ENCODE data around the gene DNAJC12.

DNAJC12 gene

DNA sequence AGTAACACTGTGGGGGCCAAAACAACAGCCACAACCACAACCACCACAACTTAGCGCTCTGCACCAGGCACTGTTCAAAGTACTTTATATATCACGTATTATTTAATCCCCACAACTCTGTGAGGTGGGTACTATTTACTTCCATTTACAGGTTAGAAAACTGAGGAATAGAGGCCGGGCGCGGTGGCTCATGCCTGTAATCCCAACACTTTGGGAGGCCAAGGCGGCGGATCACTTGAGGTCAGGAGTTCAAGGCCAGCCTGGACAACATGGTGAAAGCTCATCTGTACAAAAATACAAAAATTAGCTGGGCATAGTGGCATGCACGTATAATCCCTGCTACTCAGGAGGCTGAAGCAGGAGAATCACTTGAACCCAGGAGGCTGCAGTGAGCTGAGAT, 3.6 kb downstream of the DNAJC12 start:
- no peaks in the 10 kb centered on the region for H3K4me1 ChIP-seq (ENCODE audit: low read length)
- no peaks in the 10 kb centered on the region for H3K79me2 ChIP-seq (ENCODE audit: low read length)

DNA sequence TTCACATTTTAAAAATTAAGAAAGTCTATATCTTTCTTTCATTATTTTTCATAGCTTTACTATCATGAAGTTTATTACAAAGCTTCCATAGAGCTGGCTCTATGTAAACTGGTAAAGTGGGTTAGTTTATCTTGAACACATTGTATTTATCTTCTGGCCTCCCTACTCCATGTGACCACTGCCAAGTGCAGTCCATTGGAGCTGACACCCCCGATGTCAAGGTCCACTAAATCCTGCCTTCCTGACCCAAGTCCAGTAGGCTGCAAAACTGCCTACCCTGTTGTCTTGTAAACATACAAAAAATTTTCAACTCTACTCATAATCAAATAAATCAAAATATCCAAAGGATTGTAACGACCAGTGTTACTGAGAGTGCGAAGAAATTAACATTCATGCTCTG, 10.2 kb downstream of the DNAJC12 start:
- no peaks in the 10 kb centered on the region for H3K79me2 ChIP-seq (ENCODE audit: low read length)
- H3K36me3 ChIP-seq (replicated peaks; ENCODE audit: low read depth, low read length) = no peaks in the 10 kb centered on the region
- no peaks in the 10 kb centered on the region for H3K4me1 ChIP-seq (ENCODE audit: low read length)
- no peaks in the 10 kb centered on the region for H3K9me3 ChIP-seq (ENCODE audit: insufficient read depth, low read length)
- no peak for TF ChIP-seq EZH2phosphoT487 (IDR thresholded peaks at IDR 0.05; ENCODE audit: low read depth)
- TF ChIP-seq, protein P1, sequence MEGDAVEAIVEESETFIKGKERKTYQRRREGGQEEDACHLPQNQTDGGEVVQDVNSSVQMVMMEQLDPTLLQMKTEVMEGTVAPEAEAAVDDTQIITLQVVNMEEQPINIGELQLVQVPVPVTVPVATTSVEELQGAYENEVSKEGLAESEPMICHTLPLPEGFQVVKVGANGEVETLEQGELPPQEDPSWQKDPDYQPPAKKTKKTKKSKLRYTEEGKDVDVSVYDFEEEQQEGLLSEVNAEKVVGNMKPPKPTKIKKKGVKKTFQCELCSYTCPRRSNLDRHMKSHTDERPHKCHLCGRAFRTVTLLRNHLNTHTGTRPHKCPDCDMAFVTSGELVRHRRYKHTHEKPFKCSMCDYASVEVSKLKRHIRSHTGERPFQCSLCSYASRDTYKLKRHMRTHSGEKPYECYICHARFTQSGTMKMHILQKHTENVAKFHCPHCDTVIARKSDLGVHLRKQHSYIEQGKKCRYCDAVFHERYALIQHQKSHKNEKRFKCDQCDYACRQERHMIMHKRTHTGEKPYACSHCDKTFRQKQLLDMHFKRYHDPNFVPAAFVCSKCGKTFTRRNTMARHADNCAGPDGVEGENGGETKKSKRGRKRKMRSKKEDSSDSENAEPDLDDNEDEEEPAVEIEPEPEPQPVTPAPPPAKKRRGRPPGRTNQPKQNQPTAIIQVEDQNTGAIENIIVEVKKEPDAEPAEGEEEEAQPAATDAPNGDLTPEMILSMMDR (IDR thresholded peaks at IDR 0.05; ENCODE audit: low read depth, low read length) = no peak
- no peak overlapping the region for H3K9ac ChIP-seq (ENCODE audit: low read length)
- no peak overlapping the region for H3K27ac ChIP-seq (ENCODE audit: low read length)
- H3K4me3 ChIP-seq (ENCODE audit: low read length) = no peak overlapping the region
- no peaks in the 10 kb centered on the region for H4K20me1 ChIP-seq (ENCODE audit: insufficient read depth, low read length)
- H3K27me3 ChIP-seq (ENCODE audit: low read depth, low read length) = no peaks in the 10 kb centered on the region
- no peak overlapping the region for H2AFZ ChIP-seq (ENCODE audit: low read depth, low read length)
- H3K4me2 ChIP-seq (ENCODE audit: low read length) = no peak overlapping the region

More for the DNA sequence above, 3.6 kb downstream of the DNAJC12 start:
- no peak overlapping the region for H2AFZ ChIP-seq (ENCODE audit: low read depth, low read length)
- H3K9me3 ChIP-seq (ENCODE audit: insufficient read depth, low read length) = no peaks in the 10 kb centered on the region
- H3K36me3 ChIP-seq (replicated peaks; ENCODE audit: low read depth, low read length) = no peaks in the 10 kb centered on the region
- no peaks in the 10 kb centered on the region for H4K20me1 ChIP-seq (ENCODE audit: insufficient read depth, low read length)
- H3K27me3 ChIP-seq (ENCODE audit: low read depth, low read length) = no peaks in the 10 kb centered on the region
- no peak overlapping the region for H3K9ac ChIP-seq (ENCODE audit: low read length)
- H3K4me2 ChIP-seq (ENCODE audit: low read length) = no peak overlapping the region
- H3K27ac ChIP-seq (ENCODE audit: low read length) = no peak overlapping the region
- TF ChIP-seq EZH2phosphoT487 (IDR thresholded peaks at IDR 0.05; ENCODE audit: low read depth) = no peak
- TF ChIP-seq, protein P1 (IDR thresholded peaks at IDR 0.05; ENCODE audit: low read depth, low read length) = no peak
- H3K4me3 ChIP-seq (ENCODE audit: low read length) = no peak overlapping the region

DNA sequence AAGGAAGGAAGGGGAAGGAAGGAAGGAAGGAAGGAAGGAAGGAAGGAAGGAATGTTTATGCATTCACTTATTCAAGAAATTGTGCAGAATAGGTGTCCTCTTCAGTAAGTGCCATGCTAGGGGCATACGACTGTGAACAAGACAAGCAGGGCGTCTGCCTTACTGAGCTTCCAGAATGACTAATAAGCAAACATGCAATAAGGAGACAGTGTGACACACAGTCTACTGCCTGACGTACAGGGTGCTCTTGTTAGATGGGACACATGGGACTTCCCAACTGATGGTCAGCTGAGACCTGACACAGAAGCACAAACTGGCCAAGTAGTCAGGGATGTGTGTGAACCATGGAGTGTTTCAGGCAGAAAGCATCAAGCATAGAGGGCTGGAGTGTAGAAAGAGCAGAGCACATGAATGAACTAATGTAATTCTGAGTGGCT, 18.2 kb downstream of the DNAJC12 start:
- Histone ChIP-seq H3K27ac (ENCODE audit: low read length) (no peak overlapping the region), H3K4me3 (ENCODE audit: low read length) (no peak overlapping the region), H3K79me2 (ENCODE audit: low read length) (no peaks in the 10 kb centered on the region), H3K9ac (ENCODE audit: low read length) (no peak overlapping the region), H3K9me3 (ENCODE audit: insufficient read depth, low read length) (no peaks in the 10 kb centered on the region), H4K20me1 (ENCODE audit: insufficient read depth, low read length) (no peaks in the 10 kb centered on the region), H3K4me2 (ENCODE audit: low read length) (no peak overlapping the region), H3K36me3 (replicated peaks; ENCODE audit: low read depth, low read length) (no peaks in the 10 kb centered on the region), H3K4me1 (ENCODE audit: low read length) (no peaks in the 10 kb centered on the region), H2AFZ (ENCODE audit: low read depth, low read length) (no peak overlapping the region), H3K27me3 (ENCODE audit: low read depth, low read length) (no peaks in the 10 kb centered on the region)
- TF ChIP-seq EZH2phosphoT487 (IDR thresholded peaks at IDR 0.05; ENCODE audit: low read depth) = no peak
- TF ChIP-seq, protein P1 (IDR thresholded peaks at IDR 0.05; ENCODE audit: low read depth, low read length) = no peak

DNA sequence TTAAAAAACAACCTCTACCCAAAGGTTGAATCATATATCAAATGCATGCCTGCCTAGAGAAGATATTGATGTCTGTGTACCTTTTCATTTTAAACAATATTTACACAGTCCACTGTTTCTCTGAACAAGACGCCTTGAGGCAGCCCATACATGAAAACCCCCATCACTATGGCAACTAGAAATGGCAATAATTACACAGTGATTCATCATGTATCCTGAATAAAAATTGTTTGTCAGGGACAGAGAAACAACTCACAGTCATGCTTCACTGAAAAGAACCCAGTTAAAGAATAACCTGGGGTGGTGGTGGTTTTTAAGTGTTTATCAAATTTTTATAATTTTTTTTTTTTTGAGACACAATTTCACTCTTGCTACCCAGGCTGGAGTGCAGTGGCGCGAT, 19.7 kb downstream of the DNAJC12 start:
- Histone ChIP-seq H3K79me2 (ENCODE audit: low read length) (no peaks in the 10 kb centered on the region), H3K27ac (ENCODE audit: low read length) (no peak overlapping the region), H3K9ac (ENCODE audit: low read length) (no peak overlapping the region), H3K4me1 (ENCODE audit: low read length) (no peaks in the 10 kb centered on the region), H3K36me3 (replicated peaks; ENCODE audit: low read depth, low read length) (no peaks in the 10 kb centered on the region), H2AFZ (ENCODE audit: low read depth, low read length) (no peak overlapping the region), H3K9me3 (ENCODE audit: insufficient read depth, low read length) (no peaks in the 10 kb centered on the region), H3K4me2 (ENCODE audit: low read length) (no peak overlapping the region), H3K4me3 (ENCODE audit: low read length) (no peak overlapping the region), H4K20me1 (ENCODE audit: insufficient read depth, low read length) (no peaks in the 10 kb centered on the region), H3K27me3 (ENCODE audit: low read depth, low read length) (no peaks in the 10 kb centered on the region)
- TF ChIP-seq, protein P1 (IDR thresholded peaks at IDR 0.05; ENCODE audit: low read depth, low read length) = no peak
- TF ChIP-seq EZH2phosphoT487 (IDR thresholded peaks at IDR 0.05; ENCODE audit: low read depth) = no peak
